Measurements from ENCODE around the gene ROR2. TPM values are rescaled to one million over a fixed set of nuclear protein-coding genes. Genes with fewer than 3 reads are reported as not detected.

ROR2 gene
- polyA plus RNA-seq, 3 donors, result not detected

DNA sequence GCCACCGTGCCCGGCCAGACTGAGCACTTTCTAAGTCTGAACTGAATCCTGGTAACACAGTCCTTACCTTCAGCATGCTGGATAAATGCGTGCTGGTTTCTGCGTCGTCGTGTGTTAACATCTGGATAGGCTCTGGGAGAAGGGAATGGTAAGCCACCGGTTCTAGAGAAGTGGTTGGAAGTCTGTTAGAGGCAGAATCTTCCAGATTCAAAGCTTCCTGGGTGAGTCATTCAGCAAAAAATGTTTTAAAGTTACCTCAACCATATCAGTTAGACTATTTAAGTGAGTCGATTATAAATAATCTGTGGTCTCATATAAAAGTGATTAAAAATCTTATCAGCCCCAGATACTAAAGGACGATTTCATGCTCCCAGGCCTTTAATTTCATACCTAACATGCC, 269.9 kb downstream of the ROR2 start:
- Histone ChIP-seq H3K4me2 (replicated peaks; ENCODE audit: extremely low read depth, low read length, poor library complexity, severe bottlenecking) (no peak overlapping the region), H2AFZ (ENCODE audit: insufficient read depth, low read depth, low read length, poor library complexity, severe bottlenecking) (no peak overlapping the region), H3K9me3 (replicated peaks in 1 of 2; ENCODE audit: control insufficient read depth in 1 of 2, insufficient read depth in 1 of 2, low read length in 2 of 2) (no peaks in the 10 kb centered on the region), H3K36me3 (replicated peaks in 1 of 2; ENCODE audit: control insufficient read depth in 1 of 2, insufficient read depth in 2 of 2, low read length in 2 of 2) (no peaks in the 10 kb centered on the region), H3K79me2 (ENCODE audit: insufficient read depth, low read length) (no peaks in the 10 kb centered on the region), H4K20me1 (ENCODE audit: insufficient read depth, low read length) (no peaks in the 10 kb centered on the region), H3K4me3 (replicated peaks in 1 of 3; ENCODE audit: low read depth in 2 of 3, low read length in 3 of 3) (no peak overlapping the region), H3K27ac (ENCODE audit: low read depth in 1 of 2, low read length in 2 of 2) (no peak overlapping the region), H3K9ac (ENCODE audit: insufficient read depth, low read length, poor library complexity, severe bottlenecking) (no peak overlapping the region), H3K27me3 (ENCODE audit: control insufficient read depth in 2 of 2, insufficient read depth in 2 of 2, low read length in 2 of 2) (peaks cover 2 to 4% of the 10 kb centered on the region in 2 donors), H3K4me1 (ENCODE audit: control insufficient read depth in 1 of 2, insufficient read depth in 2 of 2, low read length in 2 of 2) (peaks cover 11% of the 10 kb centered on the region in 2 donors)
- H3K4me1 Mint-ChIP-seq, result peaks cover 14% of the 10 kb centered on the region
- H3K27me3 Mint-ChIP-seq (ENCODE audit: low read depth in 3 of 3), result peaks cover 0 to 7% (median 3%) of the 10 kb centered on the region in 3 donors
- TF ChIP-seq, protein P1, sequence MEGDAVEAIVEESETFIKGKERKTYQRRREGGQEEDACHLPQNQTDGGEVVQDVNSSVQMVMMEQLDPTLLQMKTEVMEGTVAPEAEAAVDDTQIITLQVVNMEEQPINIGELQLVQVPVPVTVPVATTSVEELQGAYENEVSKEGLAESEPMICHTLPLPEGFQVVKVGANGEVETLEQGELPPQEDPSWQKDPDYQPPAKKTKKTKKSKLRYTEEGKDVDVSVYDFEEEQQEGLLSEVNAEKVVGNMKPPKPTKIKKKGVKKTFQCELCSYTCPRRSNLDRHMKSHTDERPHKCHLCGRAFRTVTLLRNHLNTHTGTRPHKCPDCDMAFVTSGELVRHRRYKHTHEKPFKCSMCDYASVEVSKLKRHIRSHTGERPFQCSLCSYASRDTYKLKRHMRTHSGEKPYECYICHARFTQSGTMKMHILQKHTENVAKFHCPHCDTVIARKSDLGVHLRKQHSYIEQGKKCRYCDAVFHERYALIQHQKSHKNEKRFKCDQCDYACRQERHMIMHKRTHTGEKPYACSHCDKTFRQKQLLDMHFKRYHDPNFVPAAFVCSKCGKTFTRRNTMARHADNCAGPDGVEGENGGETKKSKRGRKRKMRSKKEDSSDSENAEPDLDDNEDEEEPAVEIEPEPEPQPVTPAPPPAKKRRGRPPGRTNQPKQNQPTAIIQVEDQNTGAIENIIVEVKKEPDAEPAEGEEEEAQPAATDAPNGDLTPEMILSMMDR (IDR thresholded peaks at IDR 0.05), result no peak
- WGBS (ENCODE audit: insufficient coverage), result 100% methylated on average over 3 of the region's 9 CpGs
- no peaks in the 10 kb centered on the region for H3K9me3 Mint-ChIP-seq
- no peak overlapping the region for H3K27ac Mint-ChIP-seq
- no peaks in the 10 kb centered on the region for H3K36me3 Mint-ChIP-seq
- intact Hi-C loops (cut with micrococcal nuclease), result loop anchor here (5.0 to 10.0 kb wide), 3 partner anchors 645 to 765 kb away; no protein-coding TSS in a partner anchor
- DNase-seq, result no peak
- H3K4me3 Mint-ChIP-seq, result no peak overlapping the region

DNA sequence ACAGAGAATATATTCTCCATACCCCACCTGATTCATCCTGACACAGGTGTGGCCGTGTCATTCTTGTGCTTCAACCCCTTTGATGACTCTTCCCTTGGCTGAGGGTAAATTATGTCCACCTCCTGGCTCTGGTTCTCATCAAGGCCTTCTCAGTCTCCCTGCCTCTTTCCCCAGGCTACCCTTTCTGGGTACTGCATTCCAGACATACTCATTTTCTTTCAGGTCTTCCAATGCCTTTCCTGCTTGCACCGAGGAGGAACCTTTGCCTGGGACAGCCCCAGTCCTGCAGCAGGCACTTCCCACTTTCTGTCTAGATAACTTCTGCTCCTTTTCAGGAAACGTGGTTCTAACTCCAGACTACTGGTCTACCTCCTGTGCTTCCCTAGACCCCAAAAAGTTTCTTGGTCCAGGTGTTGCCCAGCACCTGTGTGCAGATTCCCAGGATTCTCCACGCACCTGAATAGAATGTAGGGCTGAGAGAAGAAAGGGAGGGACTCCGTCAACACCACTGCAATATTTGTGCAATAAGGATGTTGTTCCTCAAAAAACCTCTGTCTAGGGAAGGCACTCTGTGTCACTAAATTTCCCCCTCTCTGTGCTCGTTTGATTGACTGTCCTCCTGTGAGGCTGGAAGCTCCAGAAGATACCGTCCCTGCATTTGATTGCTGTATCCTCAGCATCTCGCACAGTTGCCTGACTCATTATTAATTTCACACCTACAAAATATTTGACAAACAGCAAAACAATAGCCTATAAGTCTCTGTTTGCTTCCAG, 271.0 kb downstream of the ROR2 start:
- Histone ChIP-seq H3K9me3 (replicated peaks in 1 of 2; ENCODE audit: control insufficient read depth in 1 of 2, insufficient read depth in 1 of 2, low read length in 2 of 2) (no peaks in the 10 kb centered on the region), H3K36me3 (replicated peaks in 1 of 2; ENCODE audit: control insufficient read depth in 1 of 2, insufficient read depth in 2 of 2, low read length in 2 of 2) (no peaks in the 10 kb centered on the region), H3K79me2 (ENCODE audit: insufficient read depth, low read length) (no peaks in the 10 kb centered on the region), H4K20me1 (ENCODE audit: insufficient read depth, low read length) (no peaks in the 10 kb centered on the region), H3K27ac (ENCODE audit: low read depth in 1 of 2, low read length in 2 of 2) (no peak overlapping the region), H3K4me3 (replicated peaks in 1 of 3; ENCODE audit: low read depth in 2 of 3, low read length in 3 of 3) (no peak overlapping the region), H3K4me1 (ENCODE audit: control insufficient read depth in 1 of 2, insufficient read depth in 2 of 2, low read length in 2 of 2) (peaks cover 11% of the 10 kb centered on the region in 2 donors), H2AFZ (ENCODE audit: insufficient read depth, low read depth, low read length, poor library complexity, severe bottlenecking) (no peak overlapping the region), H3K4me2 (replicated peaks; ENCODE audit: extremely low read depth, low read length, poor library complexity, severe bottlenecking) (peak overlapping the region; percentile 11), H3K27me3 (ENCODE audit: control insufficient read depth in 2 of 2, insufficient read depth in 2 of 2, low read length in 2 of 2) (peaks cover 2 to 4% of the 10 kb centered on the region in 2 donors), H3K9ac (ENCODE audit: insufficient read depth, low read length, poor library complexity, severe bottlenecking) (no peak overlapping the region)
- peak overlapping the region in 1 of 2 donors; percentile 77 for H3K4me3 Mint-ChIP-seq
- peak in 2 of 3 donors; percentile 12 to 21 for DNase-seq
- H3K27ac Mint-ChIP-seq, result peak overlapping the region in 1 of 7 donors; percentile 32
- H3K27me3 Mint-ChIP-seq (ENCODE audit: low read depth in 3 of 3), result peaks cover 0 to 7% (median 3%) of the 10 kb centered on the region in 3 donors
- H3K4me1 Mint-ChIP-seq, result peaks cover 14% of the 10 kb centered on the region
- TF ChIP-seq, protein P1 (IDR thresholded peaks at IDR 0.05), result no peak
- no peaks in the 10 kb centered on the region for H3K9me3 Mint-ChIP-seq
- WGBS (ENCODE audit: insufficient coverage), result 43% methylated on average over 6 of the region's 8 CpGs
- intact Hi-C loops (cut with micrococcal nuclease), result no loop called here
- H3K36me3 Mint-ChIP-seq, result no peaks in the 10 kb centered on the region
